NCI-H2081 treated with DMSO at 0.1 percent for 48 hours (cell line): Measurements from ENCODE around the gene CCND1.
"Not testable (repeated sequence)": the region's sequence is repeated elsewhere in the genome, so short reads cannot be mapped to it uniquely, and the experiment has no call there.

Experiments used
- DNase-seq: peaks from one replicate; lab custom pipeline; 2025; lab: John Stamatoyannopoulos, UW

CCND1 gene

GRCh38 chr11:69617682-69618081 lies 23.3 kb upstream of the CCND1 start:
- no peak for DNase-seq

GRCh38 chr11:69618237-69618636 lies 22.7 kb upstream of the CCND1 start:
- DNase-seq, result no peak

GRCh38 chr11:69620683-69621290 lies 20.2 kb upstream of the CCND1 start:
- no peak for DNase-seq

- DNase-seq, result not testable (repeated sequence)
Measured at GRCh38 chr11:69622097-69622681, 18.8 kb upstream of the CCND1 start.

- DNase-seq, result no peak
Measured at GRCh38 chr11:69624293-69624692, 16.7 kb upstream of the CCND1 start.

GRCh38 chr11:69625476-69625875 lies 15.5 kb upstream of the CCND1 start:
- DNase-seq, result no peak

- DNase-seq, result no peak
Measured at GRCh38 chr11:69627551-69627950, 13.4 kb upstream of the CCND1 start.

- no peak for DNase-seq
Measured at GRCh38 chr11:69630017-69630416, 10.9 kb upstream of the CCND1 start.

GRCh38 chr11:69630424-69630823 lies 10.5 kb upstream of the CCND1 start:
- no peak for DNase-seq

GRCh38 chr11:69632900-69633299 lies 8.1 kb upstream of the CCND1 start:
- DNase-seq, result no peak

- DNase-seq, result no peak
Measured at GRCh38 chr11:69634069-69634468, 6.9 kb upstream of the CCND1 start.

GRCh38 chr11:69634590-69634989 lies 6.4 kb upstream of the CCND1 start:
- no peak for DNase-seq

GRCh38 chr11:69635195-69635594 lies 5.8 kb upstream of the CCND1 start:
- no peak for DNase-seq

- no peak for DNase-seq
Measured at GRCh38 chr11:69635804-69636511, 5.0 kb upstream of the CCND1 start.

GRCh38 chr11:69636512-69637197 lies 4.3 kb upstream of the CCND1 start:
- no peak for DNase-seq

- DNase-seq, result no peak
Measured at GRCh38 chr11:69637198-69637940, 3.6 kb upstream of the CCND1 start.

GRCh38 chr11:69637941-69638871 lies 2.8 kb upstream of the CCND1 start:
- no peak for DNase-seq

GRCh38 chr11:69638941-69639681 lies 1.8 kb upstream of the CCND1 start:
- DNase-seq, result no peak

- DNase-seq, result no peak
Measured at GRCh38 chr11:69639831-69640230, 1.1 kb upstream of the CCND1 start.

GRCh38 chr11:69640260-69640994 lies 529 bp upstream of the CCND1 start:
- no peak for DNase-seq
